Tibial nerve (tissue), 4 donors: ENCODE data around the gene KRTAP19-2. TPM values are rescaled to one million over a fixed set of nuclear protein-coding genes. Genes with fewer than 3 reads are reported as not detected.

Experiments
- DNase-seq, 2 donors: peaks; one replicate each; pipeline ENCODE4 v3.0.0-alpha.2; 2019; ENCODE audit warnings: low spot score in 2 of 2
- H3K27ac ChIP-seq, 4 donors: fragments of 200-600 bp; sonication (generic) in 3 of 4; one replicate each; pipeline ENCODE4 v1.5.1; 2017 to 2019; ENCODE audit warnings: mild to moderate bottlenecking in 1 of 4
- H3K27me3 ChIP-seq, 2 donors: fragments of 200-600 bp; sonication (generic) in 1 of 2; one replicate each; pipeline versions ENCODE4 v1.5.1 to v1.6.0; 2017 to 2019
- H3K36me3 ChIP-seq, 3 donors: fragments of 200-600 bp; sonication (generic); one replicate each; pipeline ENCODE4 v1.5.1; 2018 to 2019
- H3K4me1 ChIP-seq, 4 donors: fragments of 200-600 bp; sonication (generic) in 3 of 4; one replicate each; pipeline ENCODE4 v1.5.1; 2017 to 2019
- H3K4me3 ChIP-seq, 4 donors: fragments of 200-600 bp; sonication (generic) in 3 of 4; one replicate each; pipeline ENCODE4 v1.5.1; 2017 to 2019; ENCODE audit warnings: mild to moderate bottlenecking in 1 of 4, moderate library complexity in 1 of 4
- H3K9me3 ChIP-seq, 4 donors: fragments of 200-600 bp; sonication (generic) in 3 of 4; one replicate each; pipeline ENCODE4 v1.5.1; 2017 to 2019
- EP300 ChIP-seq, 2 donors: sonication (generic); formaldehyde crosslinking; IDR thresholded peaks; one replicate each; pipeline ENCODE4 v1.6.1; 2017; ENCODE audit warnings: antibody characterized with exemption in 2 of 2, mild to moderate bottlenecking in 1 of 2
- POLR2A ChIP-seq, 2 donors: fragments of 450-650 bp; IDR thresholded peaks; one replicate each; pipeline ENCODE4 v1.6.1; 2017; ENCODE audit warnings: antibody characterized with exemption in 2 of 2, mild to moderate bottlenecking in 2 of 2, moderate library complexity in 2 of 2
- WGBS, 2 donors: methylation state at CpG; one replicate each; pipeline ENCODE4 v1.1.5; 2018; 5-methylcytosine and 5-hydroxymethylcytosine counted together
- small RNA-seq: library from RNA; depleted of rRNA; stranded (forward); fragments of <200 nt; gene quantifications from one replicate; pipeline ENCODE3, GENCODE V24; 2016
- total RNA-seq, 4 donors: library from RNA; depleted of rRNA; stranded (reverse); fragments of >200 nt; gene quantifications; one replicate each; pipeline ENCODE4 v1.1.0, GENCODE V29; 2016
- TF ChIP-seq, protein P1 (sequence below), 5 experiments: fragments of 200-600 bp in 3 of 5; fragments of 450-650 bp in 2 of 5; sonication (generic) in 3 of 5; IDR thresholded peaks; one replicate each; pipeline ENCODE4 v1.5.1; 2016 to 2019; ENCODE audit warnings: antibody characterized with exemption in 5 of 5, mild to moderate bottlenecking in 3 of 5, moderate library complexity in 2 of 5

KRTAP19-2 gene
- total RNA-seq, 4 donors from 2014 or later, result not detected

DNA sequence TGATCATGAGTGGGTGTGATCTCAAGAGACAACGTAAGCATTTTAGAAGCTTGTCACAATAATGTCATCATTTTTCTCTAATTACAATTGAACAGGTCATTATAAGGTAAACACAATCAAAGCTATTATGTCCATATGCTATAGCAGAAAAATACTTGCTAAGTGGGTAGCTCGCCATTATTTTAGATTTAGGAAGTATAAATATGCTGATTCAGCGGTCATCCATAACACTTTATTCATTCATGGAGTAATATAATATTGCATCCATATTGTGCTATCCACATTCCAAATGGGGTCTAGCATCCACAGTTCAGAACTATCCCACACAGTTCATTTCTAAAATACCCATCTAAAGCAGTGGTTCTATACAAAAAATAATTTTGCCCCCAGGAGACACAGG lies 38.7 kb downstream of the KRTAP19-2 start:
- DNase-seq, result no peak
- H3K4me1 ChIP-seq, result no peaks in the 10 kb centered on the region
- no peak overlapping the region for H3K4me3 ChIP-seq
- H3K9me3 ChIP-seq, result no peaks in the 10 kb centered on the region
- no peaks in the 10 kb centered on the region for H3K36me3 ChIP-seq
- TF ChIP-seq, protein P1, sequence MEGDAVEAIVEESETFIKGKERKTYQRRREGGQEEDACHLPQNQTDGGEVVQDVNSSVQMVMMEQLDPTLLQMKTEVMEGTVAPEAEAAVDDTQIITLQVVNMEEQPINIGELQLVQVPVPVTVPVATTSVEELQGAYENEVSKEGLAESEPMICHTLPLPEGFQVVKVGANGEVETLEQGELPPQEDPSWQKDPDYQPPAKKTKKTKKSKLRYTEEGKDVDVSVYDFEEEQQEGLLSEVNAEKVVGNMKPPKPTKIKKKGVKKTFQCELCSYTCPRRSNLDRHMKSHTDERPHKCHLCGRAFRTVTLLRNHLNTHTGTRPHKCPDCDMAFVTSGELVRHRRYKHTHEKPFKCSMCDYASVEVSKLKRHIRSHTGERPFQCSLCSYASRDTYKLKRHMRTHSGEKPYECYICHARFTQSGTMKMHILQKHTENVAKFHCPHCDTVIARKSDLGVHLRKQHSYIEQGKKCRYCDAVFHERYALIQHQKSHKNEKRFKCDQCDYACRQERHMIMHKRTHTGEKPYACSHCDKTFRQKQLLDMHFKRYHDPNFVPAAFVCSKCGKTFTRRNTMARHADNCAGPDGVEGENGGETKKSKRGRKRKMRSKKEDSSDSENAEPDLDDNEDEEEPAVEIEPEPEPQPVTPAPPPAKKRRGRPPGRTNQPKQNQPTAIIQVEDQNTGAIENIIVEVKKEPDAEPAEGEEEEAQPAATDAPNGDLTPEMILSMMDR (IDR thresholded peaks at IDR 0.05), result no peak
- no peak for TF ChIP-seq EP300 (IDR thresholded peaks at IDR 0.05)
- TF ChIP-seq POLR2A (IDR thresholded peaks at IDR 0.05), result no peak
- H3K27ac ChIP-seq, result no peak overlapping the region
- H3K27me3 ChIP-seq, result no peaks in the 10 kb centered on the region
- WGBS, 2 donors, result 87 to 89% methylated on average over 3 of the region's 3 CpGs

DNA sequence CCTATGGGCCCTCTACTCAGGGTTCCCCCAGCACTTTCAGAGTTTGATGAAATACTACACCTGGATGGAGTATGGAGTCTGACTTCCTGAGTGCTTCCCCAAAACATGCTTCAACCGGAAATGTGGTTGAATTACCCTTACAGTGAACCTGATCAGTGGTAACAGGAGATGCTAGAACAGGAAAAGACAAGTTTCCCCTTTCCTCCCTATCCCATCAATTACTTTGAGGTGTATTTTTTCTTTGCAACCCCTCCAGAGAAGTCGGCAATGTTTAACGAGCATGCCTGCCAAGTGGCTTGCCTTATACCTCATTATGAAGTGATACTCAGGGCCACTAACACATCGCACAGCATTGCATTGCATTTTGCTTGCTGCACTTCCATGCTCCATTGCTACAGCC lies 40.2 kb downstream of the KRTAP19-2 start:
- DNase-seq, result no peak
- Histone ChIP-seq H3K36me3 (no peaks in the 10 kb centered on the region), H3K27ac (no peak overlapping the region), H3K9me3 (no peaks in the 10 kb centered on the region), H3K27me3 (no peaks in the 10 kb centered on the region), H3K4me1 (no peaks in the 10 kb centered on the region), H3K4me3 (no peak overlapping the region)
- TF ChIP-seq, protein P1 (IDR thresholded peaks at IDR 0.05), result no peak
- TF ChIP-seq POLR2A (IDR thresholded peaks at IDR 0.05), result no peak
- no peak for TF ChIP-seq EP300 (IDR thresholded peaks at IDR 0.05)
- 53 to 55% methylated on average over 4 of the region's 4 CpGs for WGBS, 2 donors

DNA sequence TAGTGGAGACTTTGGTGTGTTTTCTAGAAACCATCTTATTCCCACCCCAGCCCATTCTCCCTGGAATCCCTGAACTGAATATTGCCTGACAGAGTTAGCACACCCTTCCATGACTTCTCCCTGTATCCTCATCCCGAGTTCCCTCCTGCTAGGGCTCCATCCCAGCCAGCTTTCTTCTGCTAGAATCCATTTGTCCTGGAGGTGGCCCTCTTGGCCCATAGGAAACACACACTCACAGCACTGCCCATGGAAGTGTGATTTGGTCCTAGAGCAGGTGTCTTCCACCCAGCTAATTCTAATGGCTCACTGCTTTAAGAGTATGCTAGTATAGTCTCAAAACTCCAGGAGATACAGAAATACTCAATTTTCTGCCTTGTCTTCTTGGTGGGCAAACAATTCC lies 43.0 kb downstream of the KRTAP19-2 start:
- no peak overlapping the region for H3K27ac ChIP-seq
- no peak overlapping the region for H3K4me3 ChIP-seq
- no peaks in the 10 kb centered on the region for H3K9me3 ChIP-seq
- H3K36me3 ChIP-seq, result no peaks in the 10 kb centered on the region
- TF ChIP-seq, protein P1 (IDR thresholded peaks at IDR 0.05), result no peak
- no peak for TF ChIP-seq POLR2A (IDR thresholded peaks at IDR 0.05)
- TF ChIP-seq EP300 (IDR thresholded peaks at IDR 0.05), result no peak
- no peaks in the 10 kb centered on the region for H3K27me3 ChIP-seq
- no peak for DNase-seq
- WGBS, 2 donors, result 61 to 62% methylated on average over 1 of the region's 1 CpG
- H3K4me1 ChIP-seq, result no peaks in the 10 kb centered on the region

DNA sequence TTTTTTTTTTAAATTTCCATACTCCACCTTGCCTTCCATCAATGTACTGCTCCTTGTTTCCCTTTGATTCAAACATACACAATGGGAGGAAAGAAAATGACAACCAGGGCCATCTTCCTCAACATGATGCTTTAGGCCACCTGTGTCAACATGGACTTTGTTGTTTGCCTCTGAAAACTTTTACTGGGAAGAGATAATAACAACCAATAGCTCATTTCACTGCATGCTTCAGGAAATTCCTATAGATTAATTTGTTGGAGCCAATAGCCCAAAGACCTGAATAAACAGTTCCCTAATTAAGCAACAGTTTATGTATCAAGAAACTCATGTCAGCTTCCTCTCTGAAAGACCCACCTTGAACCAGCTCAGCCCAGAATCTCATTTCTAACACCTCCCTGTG lies 44.0 kb downstream of the KRTAP19-2 start:
- TF ChIP-seq, protein P1 (IDR thresholded peaks at IDR 0.05), result no peak
- no peak for TF ChIP-seq EP300 (IDR thresholded peaks at IDR 0.05)
- TF ChIP-seq POLR2A (IDR thresholded peaks at IDR 0.05), result no peak
- no peaks in the 10 kb centered on the region for H3K27me3 ChIP-seq
- DNase-seq, result no peak

DNA sequence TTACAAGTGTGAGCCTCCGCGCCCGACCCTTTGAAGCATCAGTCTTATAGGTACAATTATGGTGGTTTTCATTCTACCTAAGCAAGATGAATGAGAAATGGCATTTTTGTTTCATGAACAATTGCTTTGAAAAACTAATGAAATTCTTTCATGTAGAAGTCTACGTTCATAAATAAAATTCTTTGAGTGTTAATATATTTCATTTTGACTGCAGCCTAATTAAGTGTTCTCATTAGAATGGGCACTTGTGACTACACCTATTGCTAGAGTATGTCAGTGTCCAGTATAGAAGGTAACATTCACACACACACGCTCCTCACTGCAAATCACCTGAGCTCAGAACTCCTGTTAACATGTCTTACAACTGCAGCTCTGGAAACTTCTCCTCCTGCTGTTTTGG lies 47.3 kb downstream of the KRTAP19-2 start, which contains the start of gene KRTAP15-1:
Gene KRTAP15-1 (plus strand): TSS at position 301 of the 400 bp plus-strand sequence. CDS start 53 bp downstream, at position 354.
- DNase-seq, result no peak
- TF ChIP-seq POLR2A (IDR thresholded peaks at IDR 0.05) (no peak), EP300 (IDR thresholded peaks at IDR 0.05) (no peak)
- TF ChIP-seq, protein P1 (IDR thresholded peaks at IDR 0.05), result no peak
- 93 to 98% methylated on average over 5 of the region's 5 CpGs for WGBS, 2 donors

More for the DNA sequence above, 44.0 kb downstream of the KRTAP19-2 start:
- H3K4me1 ChIP-seq, result no peaks in the 10 kb centered on the region
- no peak overlapping the region for H3K27ac ChIP-seq
- no peak overlapping the region for H3K4me3 ChIP-seq
- H3K36me3 ChIP-seq, result no peaks in the 10 kb centered on the region
- no peaks in the 10 kb centered on the region for H3K9me3 ChIP-seq

More for the DNA sequence above, 47.3 kb downstream of the KRTAP19-2 start, which contains the start of gene KRTAP15-1:
- H3K36me3 ChIP-seq, result no peaks in the 10 kb centered on the region
- H3K27ac ChIP-seq, result no peak within 1 kb of the TSS
- no peaks in the 10 kb centered on the region for H3K9me3 ChIP-seq
- H3K4me1 ChIP-seq, result no peaks in the 10 kb centered on the region
- no peak within 1 kb of the TSS for H3K4me3 ChIP-seq
- no peaks in the 10 kb centered on the region for H3K27me3 ChIP-seq

Small RNA genes within 50 kb of the gene (small RNA-seq; reads per million reads assigned to genes)
- not detected for gene AP000567.1
- gene KRTAP19-10P, result not detected
- not detected for gene KRTAP19-11P
- not detected for gene KRTAP19-9P

Other genes starting within 250 kb of the KRTAP19-2 start
- not detected for gene KRTAP24-1, start 204.5 kb downstream of the KRTAP19-2 start, total RNA-seq
- not detected for gene KRTAP25-1, start 197.9 kb downstream of the KRTAP19-2 start, total RNA-seq
- not detected for gene KRTAP26-1, start 167.1 kb downstream of the KRTAP19-2 start, total RNA-seq
- not detected for gene KRTAP27-1, start 149.7 kb downstream of the KRTAP19-2 start, total RNA-seq
- not detected for gene KRTAP23-1, start 138.8 kb downstream of the KRTAP19-2 start, total RNA-seq
- not detected for gene KRTAP13-2, start 115.2 kb downstream of the KRTAP19-2 start, total RNA-seq
- gene KRTAP13-1, start 91.4 kb downstream of the KRTAP19-2 start, total RNA-seq, result not detected
- gene KRTAP13-3, start 61.5 kb downstream of the KRTAP19-2 start, total RNA-seq, result not detected
- gene KRTAP13-4, start 57.2 kb downstream of the KRTAP19-2 start, total RNA-seq, result not detected
- gene KRTAP15-1, start 47.2 kb downstream of the KRTAP19-2 start, total RNA-seq, result not detected
- gene KRTAP19-1, start 7.1 kb downstream of the KRTAP19-2 start, total RNA-seq, result not detected
- not detected for gene KRTAP19-3, start 4.6 kb upstream of the KRTAP19-2 start, total RNA-seq
- not detected for gene KRTAP19-4, start 9.7 kb upstream of the KRTAP19-2 start, total RNA-seq
- not detected for gene KRTAP19-5, start 14.7 kb upstream of the KRTAP19-2 start, total RNA-seq
- gene KRTAP19-6, start 54.4 kb upstream of the KRTAP19-2 start, total RNA-seq, result not detected
- not detected for gene KRTAP19-7, start 73.9 kb upstream of the KRTAP19-2 start, total RNA-seq
- gene KRTAP22-2, start 103.0 kb upstream of the KRTAP19-2 start, total RNA-seq, result not detected
- not detected for gene KRTAP6-3, start 105.0 kb upstream of the KRTAP19-2 start, total RNA-seq
- not detected for gene KRTAP6-2, start 111.5 kb upstream of the KRTAP19-2 start, total RNA-seq
- gene KRTAP22-1, start 113.7 kb upstream of the KRTAP19-2 start, total RNA-seq, result not detected
- gene KRTAP6-1, start 126.5 kb upstream of the KRTAP19-2 start, total RNA-seq, result not detected
- gene KRTAP20-1, start 129.0 kb upstream of the KRTAP19-2 start, total RNA-seq, result not detected
- gene KRTAP20-4, start 133.2 kb upstream of the KRTAP19-2 start, total RNA-seq, result not detected
- not detected for gene KRTAP20-2, start 147.8 kb upstream of the KRTAP19-2 start, total RNA-seq
- gene KRTAP20-3, start 155.4 kb upstream of the KRTAP19-2 start, total RNA-seq, result not detected
- not detected for gene KRTAP21-3, start 231.3 kb upstream of the KRTAP19-2 start, total RNA-seq